NB4 (cell line): Measurements from ENCODE around the gene UBE2N.
"Not testable (repeated sequence)": the region's sequence is repeated elsewhere in the genome, so short reads cannot be mapped to it uniquely, and the experiment has no call there.

ENCODE experiments used
- DNase-seq: peaks from one replicate; pipeline ENCODE4 v3.0.0; 2010; ENCODE audit warnings: low read depth
- H3K4me3 ChIP-seq: one replicate; pipeline ENCODE4 v1.5.1; 2011; ENCODE audit warnings: mild to moderate bottlenecking, low read depth, low read length, moderate library complexity
- MYC ChIP-seq: IDR thresholded peaks from 2 replicates; pipeline ENCODE4 v1.6.1; 2011; ENCODE audit warnings: low read depth, low read length
- POLR2A ChIP-seq: IDR thresholded peaks from 2 replicates; pipeline ENCODE4 v1.6.1; 2011; ENCODE audit warnings: mild to moderate bottlenecking; ENCODE audit not compliant: insufficient read length; ENCODE audit errors: extremely low read depth
- TF ChIP-seq, protein P1 (sequence below): IDR thresholded peaks from one replicate; pipeline ENCODE4 v1.5.1; 2012; ENCODE audit warnings: low read depth, low read length
- TF ChIP-seq, protein P2 (sequence below): IDR thresholded peaks from 2 replicates; pipeline ENCODE4 v1.6.1; 2011; ENCODE audit warnings: low read depth, low read length

Gene UBE2N

DNA sequence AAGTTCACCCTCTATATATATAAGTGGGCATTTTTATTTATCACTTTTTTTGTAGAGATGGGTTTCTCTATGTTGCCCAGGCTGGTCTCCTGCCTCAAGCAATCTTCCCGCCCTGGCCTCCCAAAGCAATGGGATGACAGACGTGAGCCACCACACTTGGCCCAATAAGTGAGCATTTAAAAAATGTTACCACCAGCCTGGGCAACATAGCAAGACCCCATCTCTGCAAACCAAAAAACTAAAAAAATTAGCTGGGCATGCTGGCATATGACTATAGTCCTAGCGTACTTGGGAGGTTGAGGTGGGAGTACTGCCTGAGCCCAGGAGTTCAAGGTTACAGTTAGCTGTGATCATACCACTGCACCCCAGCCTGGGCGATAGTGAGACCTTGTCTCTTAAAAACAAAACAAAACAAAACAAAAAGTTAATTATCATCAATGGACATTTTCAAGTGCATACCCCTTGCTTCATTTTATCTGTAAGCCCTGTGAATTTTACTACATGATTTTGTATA, 23.7 kb downstream of the UBE2N start:
- H3K4me3 ChIP-seq: no peak overlapping the region
- TF ChIP-seq, protein P1, sequence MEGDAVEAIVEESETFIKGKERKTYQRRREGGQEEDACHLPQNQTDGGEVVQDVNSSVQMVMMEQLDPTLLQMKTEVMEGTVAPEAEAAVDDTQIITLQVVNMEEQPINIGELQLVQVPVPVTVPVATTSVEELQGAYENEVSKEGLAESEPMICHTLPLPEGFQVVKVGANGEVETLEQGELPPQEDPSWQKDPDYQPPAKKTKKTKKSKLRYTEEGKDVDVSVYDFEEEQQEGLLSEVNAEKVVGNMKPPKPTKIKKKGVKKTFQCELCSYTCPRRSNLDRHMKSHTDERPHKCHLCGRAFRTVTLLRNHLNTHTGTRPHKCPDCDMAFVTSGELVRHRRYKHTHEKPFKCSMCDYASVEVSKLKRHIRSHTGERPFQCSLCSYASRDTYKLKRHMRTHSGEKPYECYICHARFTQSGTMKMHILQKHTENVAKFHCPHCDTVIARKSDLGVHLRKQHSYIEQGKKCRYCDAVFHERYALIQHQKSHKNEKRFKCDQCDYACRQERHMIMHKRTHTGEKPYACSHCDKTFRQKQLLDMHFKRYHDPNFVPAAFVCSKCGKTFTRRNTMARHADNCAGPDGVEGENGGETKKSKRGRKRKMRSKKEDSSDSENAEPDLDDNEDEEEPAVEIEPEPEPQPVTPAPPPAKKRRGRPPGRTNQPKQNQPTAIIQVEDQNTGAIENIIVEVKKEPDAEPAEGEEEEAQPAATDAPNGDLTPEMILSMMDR: no peak
- TF ChIP-seq POLR2A: no peak
- TF ChIP-seq, protein P2, sequence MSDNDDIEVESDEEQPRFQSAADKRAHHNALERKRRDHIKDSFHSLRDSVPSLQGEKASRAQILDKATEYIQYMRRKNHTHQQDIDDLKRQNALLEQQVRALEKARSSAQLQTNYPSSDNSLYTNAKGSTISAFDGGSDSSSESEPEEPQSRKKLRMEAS: no peak
- TF ChIP-seq MYC: no peak
- no peak for DNase-seq

DNA sequence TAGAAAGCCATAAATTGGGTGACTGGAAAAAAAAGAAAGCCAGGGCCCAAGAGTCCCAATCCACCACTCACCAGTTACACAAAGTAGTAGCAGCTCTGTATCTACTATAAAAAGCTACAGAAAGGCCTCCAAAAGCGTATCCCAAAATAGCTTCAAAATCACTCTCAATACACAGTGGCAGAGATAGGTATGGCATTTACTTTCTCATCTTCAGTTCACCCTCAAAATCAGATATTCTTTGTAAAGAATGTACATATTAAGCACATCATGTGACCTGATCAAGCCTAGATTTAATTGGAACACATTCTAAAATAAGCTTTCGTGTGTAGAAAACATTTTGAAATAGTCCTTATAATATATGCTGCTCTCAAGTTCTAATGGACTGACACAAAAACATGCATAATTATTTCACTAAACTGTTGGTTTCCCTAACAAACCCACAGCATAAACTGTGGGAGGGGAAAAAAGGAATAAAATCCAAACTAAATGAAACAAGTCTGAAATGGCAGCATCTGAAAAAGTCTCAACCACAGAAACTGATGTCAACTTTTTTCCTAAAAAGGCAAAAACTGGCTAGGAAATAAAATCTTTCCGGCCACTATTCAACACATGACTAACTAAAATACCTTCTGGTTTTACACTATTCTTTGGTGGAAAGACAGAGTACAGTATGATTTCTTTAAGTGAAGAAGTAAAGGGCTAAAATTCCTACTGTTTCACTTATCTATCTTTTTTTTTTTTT, 25.9 kb downstream of the UBE2N start:
- no peak overlapping the region for H3K4me3 ChIP-seq
- TF ChIP-seq, protein P2: no peak
- TF ChIP-seq POLR2A (no peak), MYC (no peak)
- TF ChIP-seq, protein P1: no peak
- no peak for DNase-seq

DNA sequence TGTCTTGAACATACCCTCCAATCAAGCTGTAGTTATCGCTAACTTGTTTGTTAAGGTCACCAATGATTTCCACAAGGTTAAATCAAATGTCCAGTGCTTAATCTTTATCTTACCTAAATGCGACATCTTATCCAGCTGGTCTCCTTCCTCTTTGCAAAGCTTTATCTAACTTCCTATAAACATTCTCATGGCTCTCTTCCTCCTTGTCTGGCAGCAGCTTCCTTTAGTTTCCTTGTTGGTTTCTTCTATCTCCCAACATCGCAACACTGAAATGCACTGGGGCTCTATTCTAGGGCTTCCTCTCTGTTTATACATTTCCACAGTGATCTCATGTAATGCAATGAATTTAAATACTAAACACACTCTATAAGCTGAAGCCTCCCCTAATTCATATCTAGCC, 28.7 kb downstream of the UBE2N start:
- no peak overlapping the region for H3K4me3 ChIP-seq
- DNase-seq: no peak
- TF ChIP-seq POLR2A (no peak), MYC (no peak)
- TF ChIP-seq, protein P1: no peak
- TF ChIP-seq, protein P2: no peak

DNA sequence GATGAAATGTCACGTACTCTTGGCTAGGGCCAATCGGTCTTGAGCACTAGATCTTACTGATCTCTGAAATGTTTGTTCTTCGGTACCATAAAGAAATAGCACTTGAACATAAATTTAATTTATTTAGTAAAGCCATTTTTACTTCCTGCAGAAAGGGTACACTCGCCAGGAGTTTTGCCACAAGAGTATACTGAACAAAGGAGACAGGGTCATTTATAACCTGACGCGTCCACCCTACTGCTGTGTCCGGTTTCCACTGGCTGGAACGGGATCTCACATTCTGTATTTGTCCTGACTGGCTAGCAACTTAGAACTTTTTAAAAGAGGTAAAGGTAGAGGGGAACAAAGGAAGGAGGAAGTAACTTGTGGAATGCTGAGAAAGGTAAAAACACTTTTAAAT, 29.4 kb downstream of the UBE2N start:
- not testable (repeated sequence) for DNase-seq, H3K4me3 ChIP-seq

DNA sequence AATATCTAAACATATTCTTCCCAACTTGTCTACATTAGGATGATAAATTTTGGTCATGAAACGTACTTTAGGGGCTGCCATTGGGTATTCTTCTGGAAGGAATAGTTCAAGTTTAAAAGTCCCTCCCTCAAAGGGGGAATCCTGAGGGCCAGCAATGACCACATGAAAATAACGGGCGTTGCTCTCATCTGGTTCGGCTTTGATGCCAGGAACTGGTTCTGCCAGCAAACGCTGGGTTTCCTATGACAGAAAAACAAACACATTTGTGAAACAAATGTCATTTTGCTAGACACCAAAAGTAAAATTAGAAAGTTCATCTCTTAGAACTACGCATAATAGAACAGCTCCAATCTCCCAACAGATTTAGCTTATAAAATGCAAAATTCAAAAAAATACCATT, 30.7 kb downstream of the UBE2N start:
- not testable (repeated sequence) for H3K4me3 ChIP-seq, DNase-seq

DNA sequence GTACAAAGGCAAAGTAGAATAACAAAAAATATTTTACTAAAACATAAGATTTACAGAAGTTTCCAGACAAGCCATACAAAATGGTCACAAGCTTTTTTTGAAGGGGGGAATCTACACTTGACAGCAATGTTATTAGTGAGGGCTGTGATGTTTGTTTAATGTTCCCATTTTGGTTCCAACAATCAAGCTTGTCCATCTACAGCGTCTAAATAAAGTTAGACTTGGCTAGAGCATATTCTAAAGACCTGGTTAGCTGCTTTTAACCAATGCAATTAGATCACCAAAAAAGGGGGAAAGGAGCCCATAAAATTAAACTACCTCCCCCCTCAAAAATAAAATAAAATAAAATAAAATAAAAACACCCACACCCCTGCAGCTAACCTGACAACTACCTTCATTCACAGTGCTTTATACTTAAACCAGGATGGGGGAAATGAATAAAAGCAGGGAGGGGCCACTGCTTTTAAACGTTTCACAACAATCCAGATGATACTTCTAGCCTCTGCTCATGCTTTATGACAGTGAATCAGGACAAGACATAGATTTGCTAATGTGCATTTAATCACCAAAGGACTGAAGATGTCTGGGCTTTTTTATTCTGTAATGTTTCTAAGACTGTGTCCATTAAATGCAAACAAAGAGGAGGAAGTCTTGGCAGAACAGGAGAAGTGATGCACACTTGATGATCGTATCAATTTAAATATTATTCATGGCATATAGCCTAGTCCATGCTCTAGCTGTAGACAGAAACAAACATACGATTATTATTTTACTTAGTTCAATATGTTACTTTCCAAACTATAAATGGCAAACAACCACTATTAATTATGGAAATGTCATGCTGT, 32.2 kb downstream of the UBE2N start:
- H3K4me3 ChIP-seq, DNase-seq: not testable (repeated sequence)

DNA sequence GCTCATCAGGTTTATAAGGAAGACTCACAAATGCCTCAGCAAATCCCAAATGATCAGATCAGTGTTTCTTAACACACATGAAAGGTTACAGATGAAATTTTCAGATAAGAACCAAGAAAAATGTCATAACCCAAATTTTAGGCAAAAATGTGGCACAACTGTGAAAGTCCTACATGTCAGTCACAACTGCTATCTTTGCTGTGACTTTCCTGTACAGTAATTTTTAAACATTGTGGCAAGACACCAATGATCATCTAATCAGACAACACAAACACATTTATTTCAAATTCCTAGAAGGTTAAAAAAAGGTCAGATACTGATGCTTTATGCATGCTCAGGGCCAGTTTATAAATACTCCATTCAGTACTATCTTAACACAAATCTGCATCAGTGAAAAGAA, 32.9 kb downstream of the UBE2N start:
- TF ChIP-seq, protein P1: no peak
- TF ChIP-seq MYC (no peak), POLR2A (no peak)
- TF ChIP-seq, protein P2: no peak
- no peak for DNase-seq
- H3K4me3 ChIP-seq: no peak overlapping the region
